ENCODE measurements around the gene DEFB129. TPM values are rescaled to one million over a fixed set of nuclear protein-coding genes. Genes with fewer than 3 reads are reported as not detected.

The DEFB129 gene
- polyA plus RNA-seq, 1 donor from 2014 or later, result not detected

DNA sequence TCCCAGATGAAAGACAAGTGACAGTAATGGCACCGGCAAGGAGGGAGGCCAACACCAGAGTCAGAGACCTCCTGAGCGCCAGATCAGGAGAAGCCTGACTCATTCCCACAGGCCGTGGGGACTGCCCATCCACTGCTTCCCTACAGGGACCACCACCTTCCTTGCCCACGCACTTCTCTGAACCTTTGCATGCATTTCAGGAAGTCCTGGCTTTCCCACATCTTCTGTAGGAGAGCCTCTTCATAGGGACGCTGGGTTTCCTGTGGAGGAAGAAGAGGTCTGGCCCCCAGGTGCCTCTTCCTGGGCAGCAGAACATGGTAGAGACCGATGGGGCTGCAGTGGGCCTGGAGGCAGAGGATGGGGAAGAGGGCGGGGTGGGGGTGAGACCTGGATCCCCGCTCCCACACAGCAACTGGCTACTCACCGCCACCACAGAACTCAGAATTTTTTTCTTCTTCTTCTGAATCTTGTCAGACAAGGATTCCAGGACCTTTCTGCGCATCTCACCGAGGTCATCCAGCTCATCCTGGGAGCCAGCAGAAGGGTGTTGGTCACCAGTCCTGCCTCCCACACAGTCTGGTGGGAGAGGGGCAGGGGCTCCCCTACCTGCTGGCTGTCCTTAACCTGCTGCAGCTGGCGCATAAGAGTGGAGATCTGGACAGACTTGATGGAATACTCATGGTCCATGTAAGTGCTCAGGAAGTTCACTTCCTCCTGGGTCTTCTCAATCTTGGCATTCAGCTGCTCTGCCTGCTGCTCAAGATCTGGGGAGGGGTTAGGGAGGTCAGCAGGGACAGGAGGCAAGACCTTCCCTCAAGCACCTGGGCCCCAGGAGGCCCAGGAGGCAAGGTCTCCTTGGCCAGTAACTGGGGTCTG, 49.8 kb downstream of the DEFB129 start:
- H3K36me3 ChIP-seq (ENCODE audit: insufficient read depth, low read length), result no peaks in the 10 kb centered on the region
- H3K27ac ChIP-seq (ENCODE audit: low read length), result no peak overlapping the region
- H3K4me3 ChIP-seq (ENCODE audit: low read length), result no peak overlapping the region
- H3K9me2 ChIP-seq (ENCODE audit: insufficient read depth, low read length), result no peaks in the 10 kb centered on the region
- H2AFZ ChIP-seq (ENCODE audit: low read depth, low read length), result no peak overlapping the region
- no peaks in the 10 kb centered on the region for H3K27me3 ChIP-seq (ENCODE audit: insufficient read depth, low read depth, low read length)
- H4K20me1 ChIP-seq (ENCODE audit: insufficient read depth), result no peaks in the 10 kb centered on the region
- no peaks in the 10 kb centered on the region for H3K79me2 ChIP-seq (replicated peaks; ENCODE audit: insufficient read depth, low read length)
- H3K4me2 ChIP-seq (ENCODE audit: low read length), result no peak overlapping the region
- no peaks in the 10 kb centered on the region for H3F3A ChIP-seq (ENCODE audit: insufficient read depth, low read length, poor library complexity, severe bottlenecking)
- H3K9me3 ChIP-seq (ENCODE audit: low read length), result no peaks in the 10 kb centered on the region
- H3K9ac ChIP-seq (ENCODE audit: low read length), result no peak overlapping the region
- TF ChIP-seq EP300 (conservative IDR thresholded peaks at IDR 0.05; ENCODE audit: poor library complexity, severe bottlenecking) (no peak), SMC3 (conservative IDR thresholded peaks at IDR 0.05; ENCODE audit: poor library complexity) (no peak), MXI1 (conservative IDR thresholded peaks at IDR 0.05; ENCODE audit: poor library complexity, severe bottlenecking) (no peak), TAF1 (IDR thresholded peaks at IDR 0.05; ENCODE audit: low read depth) (no peak), POLR2AphosphoS5 (IDR thresholded peaks at IDR 0.05) (no peak), EZH2 (IDR thresholded peaks at IDR 0.05; ENCODE audit: borderline replicate concordance, insufficient read depth, low read length, poor library complexity, severe bottlenecking) (no peak), RAD21 (conservative IDR thresholded peaks at IDR 0.05) (no peak)
- TF ChIP-seq, protein P1, sequence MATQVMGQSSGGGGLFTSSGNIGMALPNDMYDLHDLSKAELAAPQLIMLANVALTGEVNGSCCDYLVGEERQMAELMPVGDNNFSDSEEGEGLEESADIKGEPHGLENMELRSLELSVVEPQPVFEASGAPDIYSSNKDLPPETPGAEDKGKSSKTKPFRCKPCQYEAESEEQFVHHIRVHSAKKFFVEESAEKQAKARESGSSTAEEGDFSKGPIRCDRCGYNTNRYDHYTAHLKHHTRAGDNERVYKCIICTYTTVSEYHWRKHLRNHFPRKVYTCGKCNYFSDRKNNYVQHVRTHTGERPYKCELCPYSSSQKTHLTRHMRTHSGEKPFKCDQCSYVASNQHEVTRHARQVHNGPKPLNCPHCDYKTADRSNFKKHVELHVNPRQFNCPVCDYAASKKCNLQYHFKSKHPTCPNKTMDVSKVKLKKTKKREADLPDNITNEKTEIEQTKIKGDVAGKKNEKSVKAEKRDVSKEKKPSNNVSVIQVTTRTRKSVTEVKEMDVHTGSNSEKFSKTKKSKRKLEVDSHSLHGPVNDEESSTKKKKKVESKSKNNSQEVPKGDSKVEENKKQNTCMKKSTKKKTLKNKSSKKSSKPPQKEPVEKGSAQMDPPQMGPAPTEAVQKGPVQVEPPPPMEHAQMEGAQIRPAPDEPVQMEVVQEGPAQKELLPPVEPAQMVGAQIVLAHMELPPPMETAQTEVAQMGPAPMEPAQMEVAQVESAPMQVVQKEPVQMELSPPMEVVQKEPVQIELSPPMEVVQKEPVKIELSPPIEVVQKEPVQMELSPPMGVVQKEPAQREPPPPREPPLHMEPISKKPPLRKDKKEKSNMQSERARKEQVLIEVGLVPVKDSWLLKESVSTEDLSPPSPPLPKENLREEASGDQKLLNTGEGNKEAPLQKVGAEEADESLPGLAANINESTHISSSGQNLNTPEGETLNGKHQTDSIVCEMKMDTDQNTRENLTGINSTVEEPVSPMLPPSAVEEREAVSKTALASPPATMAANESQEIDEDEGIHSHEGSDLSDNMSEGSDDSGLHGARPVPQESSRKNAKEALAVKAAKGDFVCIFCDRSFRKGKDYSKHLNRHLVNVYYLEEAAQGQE (IDR thresholded peaks at IDR 0.05; ENCODE audit: borderline replicate concordance), result no peak
- TF ChIP-seq, protein P2, sequence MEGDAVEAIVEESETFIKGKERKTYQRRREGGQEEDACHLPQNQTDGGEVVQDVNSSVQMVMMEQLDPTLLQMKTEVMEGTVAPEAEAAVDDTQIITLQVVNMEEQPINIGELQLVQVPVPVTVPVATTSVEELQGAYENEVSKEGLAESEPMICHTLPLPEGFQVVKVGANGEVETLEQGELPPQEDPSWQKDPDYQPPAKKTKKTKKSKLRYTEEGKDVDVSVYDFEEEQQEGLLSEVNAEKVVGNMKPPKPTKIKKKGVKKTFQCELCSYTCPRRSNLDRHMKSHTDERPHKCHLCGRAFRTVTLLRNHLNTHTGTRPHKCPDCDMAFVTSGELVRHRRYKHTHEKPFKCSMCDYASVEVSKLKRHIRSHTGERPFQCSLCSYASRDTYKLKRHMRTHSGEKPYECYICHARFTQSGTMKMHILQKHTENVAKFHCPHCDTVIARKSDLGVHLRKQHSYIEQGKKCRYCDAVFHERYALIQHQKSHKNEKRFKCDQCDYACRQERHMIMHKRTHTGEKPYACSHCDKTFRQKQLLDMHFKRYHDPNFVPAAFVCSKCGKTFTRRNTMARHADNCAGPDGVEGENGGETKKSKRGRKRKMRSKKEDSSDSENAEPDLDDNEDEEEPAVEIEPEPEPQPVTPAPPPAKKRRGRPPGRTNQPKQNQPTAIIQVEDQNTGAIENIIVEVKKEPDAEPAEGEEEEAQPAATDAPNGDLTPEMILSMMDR (IDR thresholded peaks at IDR 0.05; ENCODE audit: poor library complexity, severe bottlenecking), result no peak

DNA sequence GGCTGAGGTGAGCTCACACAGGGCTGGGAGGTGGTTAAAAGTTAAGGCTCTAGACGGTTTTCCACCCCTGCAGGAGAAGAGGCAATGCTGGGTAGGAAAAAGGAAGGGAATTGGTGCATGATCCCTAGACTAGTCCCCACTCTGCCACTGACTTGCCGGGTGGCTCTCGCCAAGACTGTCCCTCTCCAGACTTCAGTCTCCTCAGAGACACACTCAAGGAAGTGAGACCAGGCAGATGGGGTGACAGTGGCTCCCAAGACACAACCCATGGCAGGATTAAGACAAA, 50.4 kb downstream of the DEFB129 start:
- Histone ChIP-seq H3K9me3 (ENCODE audit: low read length) (no peaks in the 10 kb centered on the region), H2AFZ (ENCODE audit: low read depth, low read length) (no peak overlapping the region), H3K4me2 (ENCODE audit: low read length) (no peak overlapping the region), H3F3A (ENCODE audit: insufficient read depth, low read length, poor library complexity, severe bottlenecking) (no peaks in the 10 kb centered on the region), H3K27ac (ENCODE audit: low read length) (no peak overlapping the region), H3K9ac (ENCODE audit: low read length) (no peak overlapping the region), H3K79me2 (replicated peaks; ENCODE audit: insufficient read depth, low read length) (no peaks in the 10 kb centered on the region), H3K9me2 (ENCODE audit: insufficient read depth, low read length) (no peaks in the 10 kb centered on the region), H3K4me3 (ENCODE audit: low read length) (no peak overlapping the region), H3K36me3 (ENCODE audit: insufficient read depth, low read length) (no peaks in the 10 kb centered on the region), H3K27me3 (ENCODE audit: insufficient read depth, low read depth, low read length) (no peaks in the 10 kb centered on the region), H4K20me1 (ENCODE audit: insufficient read depth) (no peaks in the 10 kb centered on the region)
- no peak for TF ChIP-seq SMC3 (conservative IDR thresholded peaks at IDR 0.05; ENCODE audit: poor library complexity)
